OCI-LY1 (cell line): ENCODE data around the gene RPL36.

Experiments used
- CTCF ChIP-seq: fragments of 200-600 bp; sonication (generic), shearing (Covaris generic); IDR thresholded peaks from 2 replicates; pipeline ENCODE4 v1.5.1; 2017; ENCODE audit warnings: mild to moderate bottlenecking, antibody characterized with exemption, low read length, moderate library complexity, mixed read lengths
- EZH2 ChIP-seq: fragments of 200-600 bp; sonication (generic), shearing (Covaris generic); IDR thresholded peaks from 2 replicates; pipeline ENCODE4 v1.8.0; 2017; ENCODE audit warnings: borderline replicate concordance, mixed run types, mild to moderate bottlenecking, antibody characterized with exemption, low read length, moderate library complexity, mixed read lengths

- TF ChIP-seq CTCF, result no peak
- TF ChIP-seq EZH2, result no peak
Measured at GRCh38 chr19:5680084-5680436, 10.0 kb upstream of the RPL36 start.
